GM12878 (cell line): Measurements from ENCODE around the gene RNF41. TPM values are rescaled to one million over a fixed set of nuclear protein-coding genes. Genes with fewer than 3 reads are reported as not detected.

Source experiments
- ASH2L ChIP-seq: fragments of 300-600, 200-600 bp; sonication (generic); IDR thresholded peaks from 2 replicates; pipeline ENCODE4 v1.6.1; 2017; ENCODE audit warnings: low read depth, mild to moderate bottlenecking, borderline replicate concordance
- BCL3 ChIP-seq: IDR thresholded peaks from 2 replicates; pipeline ENCODE4 v1.6.1; 2011; ENCODE audit warnings: borderline replicate concordance, low read depth, mild to moderate bottlenecking, moderate library complexity, low read length; ENCODE audit not compliant: insufficient read depth, poor library complexity, severe bottlenecking
- CREM ChIP-seq: IDR thresholded peaks from 2 replicates; pipeline ENCODE4 v1.6.1; 2014; ENCODE audit warnings: antibody characterized with exemption, low read depth
- CTCF ChIP-seq, 3 experiments: IDR thresholded peaks in 2 of 3; conservative IDR thresholded peaks in 1 of 3; 2 replicates each; pipeline ENCODE4 v1.5.1; 2011; ENCODE audit warnings: low read depth in 3 of 3, low read length in 3 of 3, mild to moderate bottlenecking in 3 of 3, control low read depth in 2 of 3, moderate library complexity in 2 of 3, inconsistent platforms in 1 of 3, mixed read lengths in 1 of 3; ENCODE audit not compliant: control insufficient read depth in 2 of 3, insufficient read depth in 1 of 3; ENCODE audit errors: extremely low read depth in 1 of 3
- DPF2 ChIP-seq: fragments of 450-650 bp; IDR thresholded peaks from 2 replicates; pipeline ENCODE4 v1.6.1; 2017; ENCODE audit warnings: mild to moderate bottlenecking
- EGR1 ChIP-seq, 2 experiments: IDR thresholded peaks; 1 replicate in 1 of 2; 2 replicates in 1 of 2; pipeline ENCODE4 v1.6.1; 2011 to 2012; ENCODE audit warnings: low read depth in 2 of 2, low read length in 2 of 2, borderline replicate concordance in 1 of 2, mild to moderate bottlenecking in 1 of 2, moderate library complexity in 1 of 2
- GATAD2B ChIP-seq: fragments of 450-650 bp; conservative IDR thresholded peaks from 2 replicates; pipeline ENCODE4 v1.6.1; 2017; ENCODE audit warnings: low read depth, mild to moderate bottlenecking, moderate library complexity
- IKZF1 ChIP-seq: fragments of 450-650 bp; conservative IDR thresholded peaks from 2 replicates; pipeline ENCODE4 v1.6.1; 2017; ENCODE audit warnings: antibody characterized with exemption, mild to moderate bottlenecking
- IKZF2 ChIP-seq, 2 experiments: fragments of 450-650 bp; IDR thresholded peaks; 2 replicates each; pipeline ENCODE4 v1.6.1; 2017; ENCODE audit warnings: mild to moderate bottlenecking in 2 of 2, moderate library complexity in 2 of 2
- KDM1A ChIP-seq: fragments of 200-600 bp; sonication (generic); IDR thresholded peaks from 2 replicates; pipeline ENCODE4 v1.6.1; 2016; ENCODE audit warnings: borderline replicate concordance
- MTA2 ChIP-seq: fragments of 450-650 bp; IDR thresholded peaks from 2 replicates; pipeline ENCODE4 v1.6.1; 2016; ENCODE audit warnings: low read depth, mild to moderate bottlenecking, moderate library complexity
- NBN ChIP-seq: fragments of 450-650 bp; IDR thresholded peaks from 2 replicates; pipeline ENCODE4 v1.6.1; 2016
- PML ChIP-seq: IDR thresholded peaks from 2 replicates; pipeline ENCODE4 v1.6.1; 2012; ENCODE audit warnings: low read length, inconsistent platforms
- RELA ChIP-seq: fragments of 450-650 bp; IDR thresholded peaks from 2 replicates; pipeline ENCODE4 v1.8.0; 2014; ENCODE audit warnings: borderline replicate concordance; ENCODE audit not compliant: partially characterized antibody
- RFX5 ChIP-seq: IDR thresholded peaks from 2 replicates; pipeline ENCODE4 v1.6.1; 2011; ENCODE audit warnings: low read depth, low read length, improper control_type of control experiment
- SP1 ChIP-seq: IDR thresholded peaks from one replicate; pipeline ENCODE4 v1.6.1; 2011; ENCODE audit warnings: low read depth, low read length
- SRF ChIP-seq, 2 experiments: IDR thresholded peaks; 2 replicates each; pipeline ENCODE4 v1.6.1; 2011; ENCODE audit warnings: low read depth in 2 of 2, low read length in 2 of 2, mild to moderate bottlenecking in 1 of 2, moderate library complexity in 1 of 2
- TARDBP ChIP-seq: IDR thresholded peaks from 2 replicates; pipeline ENCODE4 v1.6.1; 2016; ENCODE audit warnings: borderline replicate concordance
- TBL1XR1 ChIP-seq: IDR thresholded peaks from 2 replicates; pipeline ENCODE4 v1.6.1; 2012; ENCODE audit warnings: low read depth, low read length, improper control_type of control experiment
- ZNF687 ChIP-seq: fragments of 450-650 bp; IDR thresholded peaks from 2 replicates; pipeline ENCODE4 v1.6.1; 2017; ENCODE audit warnings: mild to moderate bottlenecking, moderate library complexity
- polyA plus RNA-seq, 11 experiments: library from polyadenylated mRNA; depleted of rRNA in 4 of 11; unstranded in 6 of 11; stranded (reverse) in 5 of 11; fragments of >200 nt; fragmentation: Nextera tagmentation in 4 of 11; fragmentation: Illumina TruSeq in 1 of 11; extraction: Ambion mirVana in 4 of 11; extraction: Trizol in 1 of 11; gene quantifications; 1 replicate in 1 of 11; 2 replicates in 10 of 11; pipeline versions ENCODE4 v1.2.1 to v1.2.3, GENCODE V29; 2011 to 2016; ENCODE audit warnings: inconsistent platforms in 2 of 11, missing spikeins in 2 of 11, low read depth in 1 of 11
- total RNA-seq, 4 experiments: library from RNA; depleted of rRNA in 3 of 4; stranded (reverse); fragments of >200 nt in 3 of 4; fragmentation: Illumina TruSeq in 1 of 4; extraction: Trizol in 1 of 4; gene quantifications; 2 replicates each; pipeline versions ENCODE4 v1.2.1 to v1.2.3, GENCODE V29; 2013 to 2021
- TF ChIP-seq, protein P1 (sequence below): IDR thresholded peaks from 2 replicates; pipeline ENCODE4 v1.6.1; 2012; ENCODE audit warnings: low read length, inconsistent platforms

The RNF41 gene
- total and polyA plus RNA-seq, 10 of the 15 experiments (the other 5 are each of a cell fraction or from before 2014, with no cell fraction given) = 11.1 to 47.8 (median 30.6) TPM

DNA sequence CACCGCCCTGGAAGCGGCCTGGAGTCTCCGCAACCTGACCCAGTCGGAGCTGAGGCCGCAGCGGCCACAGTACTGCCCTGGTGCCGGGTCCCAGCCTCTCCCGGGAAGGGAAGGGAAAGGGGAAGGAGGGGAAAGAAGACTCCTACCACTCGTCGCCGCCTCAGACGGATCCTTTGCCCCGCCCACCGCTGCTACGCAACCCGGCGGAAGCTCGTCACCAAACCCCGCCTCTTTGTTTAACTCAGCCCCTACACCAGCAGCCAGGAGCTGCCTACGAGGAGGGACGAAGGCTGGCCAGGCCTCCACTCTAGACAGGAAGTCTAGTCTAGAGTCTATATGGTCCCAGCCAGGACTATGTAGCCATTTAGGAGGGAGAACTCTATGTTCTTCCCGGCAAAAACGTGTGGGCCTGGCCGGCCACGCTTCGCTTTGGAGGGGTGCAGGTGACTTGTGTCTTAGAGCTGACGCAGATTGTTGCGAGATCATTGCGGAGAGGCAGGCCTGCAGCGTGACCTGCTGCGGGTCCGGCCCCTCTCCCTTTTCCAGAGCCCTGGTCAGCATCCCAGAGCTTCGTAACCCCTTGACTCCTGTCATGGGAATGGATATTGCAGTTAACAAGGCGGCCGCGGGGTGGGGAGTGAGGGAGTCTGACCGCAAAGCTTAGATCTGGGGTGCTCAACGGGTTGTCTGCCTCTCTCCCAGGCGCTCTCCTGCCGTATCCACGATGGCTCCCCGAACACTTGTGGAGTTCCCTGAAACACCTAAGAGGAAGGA, at the start of gene RNF41 (continued):
- peak; percentile 84 for TF ChIP-seq CREM
- TF ChIP-seq ASH2L = no peak
- peak; percentile 49; the same call in 1 of the 2 replicates for TF ChIP-seq ZNF687
- no peak for TF ChIP-seq TBL1XR1
- TF ChIP-seq IKZF2 (IDR thresholded peaks at IDR 0.05) = peak in 1 of 2 experiments; percentile 7; a peak in 2 of 4 replicates
- TF ChIP-seq MTA2 = 0 out of 2 replicates have a peak, but pooled peaks have one; percentile 10
- TF ChIP-seq CTCF (IDR thresholded peaks at IDR 0.05 in 2 of 3, conservative IDR thresholded peaks at IDR 0.05 in 1 of 3; ENCODE audit: control insufficient read depth in 2 of 3, extremely low read depth in 1 of 3, insufficient read depth in 1 of 3, low read depth in 3 of 3, low read length in 3 of 3) = no peak
- TF ChIP-seq NBN = peak; percentile 38; the same call in 1 of the 2 replicates
- TF ChIP-seq KDM1A = no peak
- TF ChIP-seq, protein P1, sequence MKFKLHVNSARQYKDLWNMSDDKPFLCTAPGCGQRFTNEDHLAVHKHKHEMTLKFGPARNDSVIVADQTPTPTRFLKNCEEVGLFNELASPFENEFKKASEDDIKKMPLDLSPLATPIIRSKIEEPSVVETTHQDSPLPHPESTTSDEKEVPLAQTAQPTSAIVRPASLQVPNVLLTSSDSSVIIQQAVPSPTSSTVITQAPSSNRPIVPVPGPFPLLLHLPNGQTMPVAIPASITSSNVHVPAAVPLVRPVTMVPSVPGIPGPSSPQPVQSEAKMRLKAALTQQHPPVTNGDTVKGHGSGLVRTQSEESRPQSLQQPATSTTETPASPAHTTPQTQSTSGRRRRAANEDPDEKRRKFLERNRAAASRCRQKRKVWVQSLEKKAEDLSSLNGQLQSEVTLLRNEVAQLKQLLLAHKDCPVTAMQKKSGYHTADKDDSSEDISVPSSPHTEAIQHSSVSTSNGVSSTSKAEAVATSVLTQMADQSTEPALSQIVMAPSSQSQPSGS = no peak
- no peak for TF ChIP-seq TARDBP
- TF ChIP-seq PML = peak; percentile 72; the same call in 1 of the 2 replicates
- no peak for TF ChIP-seq BCL3
- no peak for TF ChIP-seq RFX5
- TF ChIP-seq EGR1 (IDR thresholded peaks at IDR 0.05; ENCODE audit: borderline replicate concordance in 1 of 2, low read depth in 2 of 2, low read length in 2 of 2) = 0 out of 3 replicates have a peak, but pooled peaks of 1 of the 2 experiments have one; percentile 30
- peak; percentile 66 for TF ChIP-seq IKZF1
- TF ChIP-seq GATAD2B = 0 out of 2 replicates have a peak, but pooled peaks have one; percentile 49
- TF ChIP-seq RELA = no peak
- TF ChIP-seq SP1 = peak; percentile 61
- TF ChIP-seq DPF2 = 0 out of 2 replicates have a peak, but pooled peaks have one; percentile 7
- TF ChIP-seq SRF (IDR thresholded peaks at IDR 0.05; ENCODE audit: low read depth in 2 of 2, low read length in 2 of 2) = no peak
